ENCODE data around the gene HSD11B1.

The HSD11B1 gene

GRCh38 chr1:209708297-209708696, 3.7 kb downstream of the HSD11B1 start:
- no peaks in the 10 kb centered on the region for H3K79me1 ChIP-seq (ENCODE audit: low read depth, low read length)
- no peaks in the 10 kb centered on the region for H3K9me3 ChIP-seq (replicated peaks in 1 of 2; ENCODE audit: control insufficient read depth in 2 of 2, insufficient read depth in 1 of 2, low read depth in 1 of 2, low read length in 2 of 2)
- no peak overlapping the region for H2AK5ac ChIP-seq (ENCODE audit: low read depth, low read length)
- H3K36me3 ChIP-seq (replicated peaks in 1 of 2; ENCODE audit: control insufficient read depth in 2 of 2, insufficient read depth in 2 of 2, low read length in 2 of 2), result no peaks in the 10 kb centered on the region
- no peak overlapping the region for H2BK120ac ChIP-seq (ENCODE audit: low read depth, low read length)
- H3K4me1 ChIP-seq (ENCODE audit: control insufficient read depth in 2 of 2, insufficient read depth in 1 of 2, low read depth in 1 of 2, low read length in 2 of 2), result no peaks in the 10 kb centered on the region
- peaks cover 0 to 4% (median 0%) of the 10 kb centered on the region in 3 experiments for H3K27me3 ChIP-seq (ENCODE audit: control insufficient read depth in 3 of 3, insufficient read depth in 3 of 3, low read depth in 1 of 3, low read length in 3 of 3)
- H3K27ac ChIP-seq (replicated peaks; ENCODE audit: low read length), result no peak overlapping the region
- H2BK12ac ChIP-seq (ENCODE audit: low read length), result no peak overlapping the region
- no peak overlapping the region for H3K18ac ChIP-seq (ENCODE audit: low read length)
- no peak overlapping the region for H2BK5ac ChIP-seq (ENCODE audit: low read length)
- no peak for DNase-seq (ENCODE audit: low spot score)
- no peak overlapping the region for H4K8ac ChIP-seq (ENCODE audit: low read depth, low read length)
- no peak overlapping the region for H4K91ac ChIP-seq (ENCODE audit: low read depth, low read length, poor library complexity)
- H2BK15ac ChIP-seq (ENCODE audit: low read length), result no peak overlapping the region
- no peak overlapping the region for H3K14ac ChIP-seq (ENCODE audit: low read length)
- H3K4me2 ChIP-seq (ENCODE audit: insufficient read depth, low read length, poor library complexity, severe bottlenecking), result no peak overlapping the region
- H3K23ac ChIP-seq (ENCODE audit: low read depth, low read length, poor library complexity), result no peak overlapping the region
- H2AFZ ChIP-seq (ENCODE audit: low read length), result no peak overlapping the region
- no peak overlapping the region for H3K4me3 ChIP-seq (ENCODE audit: low read length in 2 of 2)
- H3K9ac ChIP-seq (ENCODE audit: low read depth, low read length, poor library complexity), result no peak overlapping the region
- no peak overlapping the region for H3K4ac ChIP-seq (ENCODE audit: low read length)
- no CpG with 5 or more reads among the region's 4 CpGs for WGBS, 2 donors (ENCODE audit: extremely low coverage in 2 of 2, insufficient read length in 2 of 2, insufficient replicate concordance in 1 of 2)

- no peak overlapping the region for H2AK5ac ChIP-seq (ENCODE audit: low read depth, low read length)
- no peaks in the 10 kb centered on the region for H3K9me3 ChIP-seq (replicated peaks in 1 of 2; ENCODE audit: control insufficient read depth in 2 of 2, insufficient read depth in 1 of 2, low read depth in 1 of 2, low read length in 2 of 2)
- H4K91ac ChIP-seq (ENCODE audit: low read depth, low read length, poor library complexity), result no peak overlapping the region
- H3K4me3 ChIP-seq (ENCODE audit: low read length in 2 of 2), result no peak overlapping the region
- no peak overlapping the region for H2BK12ac ChIP-seq (ENCODE audit: low read length)
- H3K79me1 ChIP-seq (ENCODE audit: low read depth, low read length), result no peaks in the 10 kb centered on the region
- H3K27ac ChIP-seq (replicated peaks; ENCODE audit: low read length), result no peak overlapping the region
- H3K4me1 ChIP-seq (ENCODE audit: control insufficient read depth in 2 of 2, insufficient read depth in 1 of 2, low read depth in 1 of 2, low read length in 2 of 2), result no peaks in the 10 kb centered on the region
- no peak overlapping the region for H3K4ac ChIP-seq (ENCODE audit: low read length)
- peaks cover 0 to 4% (median 0%) of the 10 kb centered on the region in 3 experiments for H3K27me3 ChIP-seq (ENCODE audit: control insufficient read depth in 3 of 3, insufficient read depth in 3 of 3, low read depth in 1 of 3, low read length in 3 of 3)
- no peak overlapping the region for H2BK5ac ChIP-seq (ENCODE audit: low read length)
- no peak overlapping the region for H3K14ac ChIP-seq (ENCODE audit: low read length)
- no peak overlapping the region for H2BK15ac ChIP-seq (ENCODE audit: low read length)
- no peak overlapping the region for H3K23ac ChIP-seq (ENCODE audit: low read depth, low read length, poor library complexity)
- no peak overlapping the region for H4K8ac ChIP-seq (ENCODE audit: low read depth, low read length)
- no peaks in the 10 kb centered on the region for H3K36me3 ChIP-seq (replicated peaks in 1 of 2; ENCODE audit: control insufficient read depth in 2 of 2, insufficient read depth in 2 of 2, low read length in 2 of 2)
- no CpG with 5 or more reads among the region's 2 CpGs for WGBS, 2 donors (ENCODE audit: extremely low coverage in 2 of 2, insufficient read length in 2 of 2, insufficient replicate concordance in 1 of 2)
- no peak overlapping the region for H2BK120ac ChIP-seq (ENCODE audit: low read depth, low read length)
- no peak overlapping the region for H3K18ac ChIP-seq (ENCODE audit: low read length)
- no peak overlapping the region for H2AFZ ChIP-seq (ENCODE audit: low read length)
- no peak overlapping the region for H3K9ac ChIP-seq (ENCODE audit: low read depth, low read length, poor library complexity)
- DNase-seq (ENCODE audit: low spot score), result no peak
- no peak overlapping the region for H3K4me2 ChIP-seq (ENCODE audit: insufficient read depth, low read length, poor library complexity, severe bottlenecking)
Observed at GRCh38 chr1:209710093-209710492, 5.4 kb downstream of the HSD11B1 start.

GRCh38 chr1:209710847-209711246, 6.2 kb downstream of the HSD11B1 start:
- Histone ChIP-seq H3K79me1 (ENCODE audit: low read depth, low read length) (no peaks in the 10 kb centered on the region), H2AK5ac (ENCODE audit: low read depth, low read length) (no peak overlapping the region), H3K9me3 (replicated peaks in 1 of 2; ENCODE audit: control insufficient read depth in 2 of 2, insufficient read depth in 1 of 2, low read depth in 1 of 2, low read length in 2 of 2) (no peaks in the 10 kb centered on the region), H2BK120ac (ENCODE audit: low read depth, low read length) (no peak overlapping the region), H3K23ac (ENCODE audit: low read depth, low read length, poor library complexity) (no peak overlapping the region), H3K27me3 (ENCODE audit: control insufficient read depth in 3 of 3, insufficient read depth in 3 of 3, low read depth in 1 of 3, low read length in 3 of 3) (peaks cover 0 to 4% (median 0%) of the 10 kb centered on the region in 3 experiments), H3K9ac (ENCODE audit: low read depth, low read length, poor library complexity) (no peak overlapping the region), H2AFZ (ENCODE audit: low read length) (no peak overlapping the region), H2BK15ac (ENCODE audit: low read length) (no peak overlapping the region), H2BK5ac (ENCODE audit: low read length) (no peak overlapping the region), H4K91ac (ENCODE audit: low read depth, low read length, poor library complexity) (no peak overlapping the region), H3K4me3 (ENCODE audit: low read length in 2 of 2) (no peak overlapping the region), H4K8ac (ENCODE audit: low read depth, low read length) (no peak overlapping the region), H3K18ac (ENCODE audit: low read length) (no peak overlapping the region), H3K4me2 (ENCODE audit: insufficient read depth, low read length, poor library complexity, severe bottlenecking) (no peak overlapping the region), H3K4me1 (ENCODE audit: control insufficient read depth in 2 of 2, insufficient read depth in 1 of 2, low read depth in 1 of 2, low read length in 2 of 2) (no peaks in the 10 kb centered on the region), H3K36me3 (replicated peaks in 1 of 2; ENCODE audit: control insufficient read depth in 2 of 2, insufficient read depth in 2 of 2, low read length in 2 of 2) (no peaks in the 10 kb centered on the region), H2BK12ac (ENCODE audit: low read length) (no peak overlapping the region), H3K4ac (ENCODE audit: low read length) (no peak overlapping the region), H3K14ac (ENCODE audit: low read length) (no peak overlapping the region), H3K27ac (replicated peaks; ENCODE audit: low read length) (no peak overlapping the region)
- WGBS, 2 donors (ENCODE audit: extremely low coverage in 2 of 2, insufficient read length in 2 of 2, insufficient replicate concordance in 1 of 2), result no CpG with 5 or more reads among the region's 3 CpGs
- no peak for DNase-seq (ENCODE audit: low spot score)

- Histone ChIP-seq H3K4me2 (ENCODE audit: insufficient read depth, low read length, poor library complexity, severe bottlenecking) (no peak overlapping the region), H4K8ac (ENCODE audit: low read depth, low read length) (no peak overlapping the region), H3K36me3 (replicated peaks in 1 of 2; ENCODE audit: control insufficient read depth in 2 of 2, insufficient read depth in 2 of 2, low read length in 2 of 2) (no peaks in the 10 kb centered on the region), H2AFZ (ENCODE audit: low read length) (no peak overlapping the region), H2AK5ac (ENCODE audit: low read depth, low read length) (no peak overlapping the region), H3K14ac (ENCODE audit: low read length) (no peak overlapping the region), H3K9me3 (replicated peaks in 1 of 2; ENCODE audit: control insufficient read depth in 2 of 2, insufficient read depth in 1 of 2, low read depth in 1 of 2, low read length in 2 of 2) (no peaks in the 10 kb centered on the region), H3K23ac (ENCODE audit: low read depth, low read length, poor library complexity) (no peak overlapping the region), H3K4me1 (ENCODE audit: control insufficient read depth in 2 of 2, insufficient read depth in 1 of 2, low read depth in 1 of 2, low read length in 2 of 2) (no peaks in the 10 kb centered on the region), H2BK5ac (ENCODE audit: low read length) (no peak overlapping the region), H2BK12ac (ENCODE audit: low read length) (no peak overlapping the region), H3K9ac (ENCODE audit: low read depth, low read length, poor library complexity) (no peak overlapping the region), H3K79me1 (ENCODE audit: low read depth, low read length) (no peaks in the 10 kb centered on the region), H2BK120ac (ENCODE audit: low read depth, low read length) (no peak overlapping the region), H2BK15ac (ENCODE audit: low read length) (no peak overlapping the region), H4K91ac (ENCODE audit: low read depth, low read length, poor library complexity) (no peak overlapping the region), H3K4ac (ENCODE audit: low read length) (no peak overlapping the region), H3K4me3 (ENCODE audit: low read length in 2 of 2) (no peak overlapping the region), H3K27ac (replicated peaks; ENCODE audit: low read length) (no peak overlapping the region), H3K27me3 (ENCODE audit: control insufficient read depth in 3 of 3, insufficient read depth in 3 of 3, low read depth in 1 of 3, low read length in 3 of 3) (peaks cover 0 to 2% (median 0%) of the 10 kb centered on the region in 3 experiments), H3K18ac (ENCODE audit: low read length) (no peak overlapping the region)
- no peak for DNase-seq (ENCODE audit: low spot score)
- WGBS, 2 donors (ENCODE audit: extremely low coverage in 2 of 2, insufficient read length in 2 of 2, insufficient replicate concordance in 1 of 2), result no CpG with 5 or more reads among the region's 2 CpGs
Observed at GRCh38 chr1:209714338-209714737, 9.7 kb downstream of the HSD11B1 start.

All from neuronal stem cell (in vitro differentiated cells).